HT-29 (cell line): ENCODE results near the gene TPH1. TPM values are rescaled to one million over a fixed set of nuclear protein-coding genes. Genes with fewer than 3 reads are reported as not detected.
A peak's percentile ranks its signal among the peaks of the same experiment; 100 is the strongest.
"Not testable (repeated sequence)": the region's sequence is repeated elsewhere in the genome, so short reads cannot be mapped to it uniquely, and the experiment has no call there.

Experiments
- DNase-seq: peaks from one replicate; pipeline ENCODE4 v3.0.0-alpha.2; 2015; ENCODE audit warnings: low spot score
- total RNA-seq: library from RNA; depleted of rRNA; stranded (reverse); fragments of >200 nt; shearing (Covaris generic); gene quantifications from 2 replicates; pipeline ENCODE4 v1.2.3, GENCODE V29; 2014; rRNA removed

Gene TPH1
- total RNA-seq, 1 experiment from 2014 or later: 0.10 TPM

DNA sequence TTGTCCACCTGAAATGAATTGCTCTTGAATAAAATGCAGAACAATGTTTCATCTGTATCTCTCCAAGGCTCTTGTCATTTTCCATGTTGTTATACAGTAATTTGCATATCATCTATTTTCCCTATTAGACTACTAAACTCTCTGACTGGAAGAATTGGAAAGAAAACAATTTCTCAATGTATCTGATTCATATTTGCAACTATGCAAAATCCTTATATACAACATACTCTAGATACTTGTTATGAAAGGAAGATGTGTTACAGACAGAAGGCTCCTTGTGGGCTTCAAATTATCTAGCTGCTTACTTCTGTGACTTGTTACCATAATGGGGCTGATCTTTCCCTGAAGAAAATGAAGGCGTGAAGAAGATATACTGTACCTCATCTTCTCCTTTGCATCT is 23.6 kb downstream of the TPH1 start:
- no peak for DNase-seq

GRCh38 chr11:18019650-18020049 is 26.4 kb downstream of the TPH1 start:
- DNase-seq: no peak

- no peak for DNase-seq
Measured at GRCh38 chr11:18016789-18017188, 29.3 kb downstream of the TPH1 start.

DNA sequence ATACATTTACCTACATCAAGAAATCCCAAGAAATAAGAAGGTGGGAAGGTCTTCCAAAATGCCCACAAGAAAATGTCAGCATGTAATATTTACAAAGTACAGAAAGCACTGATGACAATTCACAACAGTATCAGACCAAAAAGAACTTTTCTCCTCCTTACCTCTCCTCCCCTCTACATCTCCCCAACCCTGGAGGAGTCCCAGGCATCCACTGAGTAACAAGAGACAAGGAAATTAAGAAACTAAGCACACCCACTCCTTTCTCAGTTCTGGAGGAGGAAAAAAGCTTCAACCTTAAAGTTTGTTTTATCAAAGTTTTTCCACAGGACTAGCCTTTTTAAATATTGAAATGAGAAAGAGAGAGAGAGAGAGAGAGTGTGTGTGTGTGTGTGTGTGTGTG is 31.2 kb downstream of the TPH1 start:
- DNase-seq: no peak

GRCh38 chr11:18013790-18014507 is 32.1 kb downstream of the TPH1 start:
- no peak for DNase-seq

DNA sequence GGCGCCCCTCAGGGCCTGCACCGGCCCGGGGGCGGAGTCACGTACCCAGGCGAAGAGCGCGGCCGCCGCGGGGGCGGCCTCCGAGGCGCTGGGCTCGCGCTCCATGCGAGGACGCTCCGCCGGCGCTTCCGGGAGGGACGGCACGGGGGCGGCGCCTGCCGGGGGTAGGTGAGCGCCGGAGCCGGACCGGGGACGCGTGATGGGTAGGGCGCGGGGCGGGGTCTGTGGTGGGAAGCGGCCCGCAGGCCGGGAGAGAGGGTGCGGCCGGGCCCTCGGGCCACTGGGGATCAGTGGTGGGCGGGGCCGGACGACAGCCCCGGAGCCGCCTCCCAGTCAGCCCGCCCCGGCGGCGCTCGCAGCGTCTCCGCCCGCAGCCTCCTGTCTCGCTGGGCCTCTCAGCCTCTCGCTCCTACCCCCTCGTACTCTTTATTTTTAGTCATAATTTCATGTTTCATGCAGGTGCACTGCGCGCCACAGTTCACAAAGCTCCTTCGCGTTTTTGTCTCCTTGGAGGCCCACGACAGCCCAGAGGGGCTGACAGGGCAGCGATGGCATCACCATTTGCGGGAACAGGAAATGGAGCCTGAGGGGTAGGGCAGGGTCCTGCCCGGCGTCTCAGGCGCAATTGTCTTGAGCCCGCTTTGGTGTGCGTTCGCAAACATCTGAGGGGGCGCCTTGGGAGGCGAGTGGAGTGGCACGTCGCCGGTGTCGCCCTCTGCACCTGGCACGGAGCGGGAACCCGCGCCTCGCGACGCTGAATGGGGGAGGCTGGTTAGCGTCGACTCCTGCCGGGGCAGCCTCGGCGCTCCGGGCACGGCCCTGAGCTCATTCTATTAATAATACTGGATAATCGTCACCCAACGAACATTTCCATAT is 32.9 kb downstream of the TPH1 start, which contains the start of gene SERGEF:
Gene SERGEF (minus strand): TSS at position 142 of the 876 bp plus-strand sequence. CDS start 37 bp downstream, at position 105.
- DNase-seq: peak; percentile 95

GRCh38 chr11:18012122-18012905 is 33.8 kb downstream of the TPH1 start:
- DNase-seq: peak; percentile 39

GRCh38 chr11:18011633-18012032 is 34.4 kb downstream of the TPH1 start:
- no peak for DNase-seq

GRCh38 chr11:18010977-18011586 is 35.0 kb downstream of the TPH1 start:
- DNase-seq: no peak

DNA sequence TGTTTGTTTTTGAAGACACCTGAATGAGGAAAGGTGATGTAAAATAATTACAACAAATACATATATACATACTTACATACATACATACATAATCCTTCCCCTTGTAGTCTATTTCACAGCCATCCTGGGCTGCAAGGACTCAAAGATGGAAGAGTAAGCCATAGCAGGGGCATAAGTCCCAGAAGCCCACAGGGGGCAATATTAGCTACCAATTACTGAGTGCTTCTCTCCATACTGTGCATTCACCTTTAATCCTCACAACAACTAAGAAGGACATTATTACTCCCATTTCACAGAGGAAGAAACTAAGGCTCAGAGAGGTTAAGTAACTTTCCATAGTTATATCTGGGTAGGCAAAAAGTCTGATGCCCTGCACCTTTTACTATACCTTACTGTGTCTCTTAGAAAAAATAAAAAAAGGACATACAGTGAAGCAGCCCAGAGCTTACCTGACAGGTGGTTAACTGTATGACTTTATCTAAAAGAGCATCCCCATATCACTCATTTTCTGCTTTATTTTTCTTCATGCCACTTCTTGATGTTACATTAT is 35.9 kb downstream of the TPH1 start:
- peak; percentile 28 for DNase-seq

DNA sequence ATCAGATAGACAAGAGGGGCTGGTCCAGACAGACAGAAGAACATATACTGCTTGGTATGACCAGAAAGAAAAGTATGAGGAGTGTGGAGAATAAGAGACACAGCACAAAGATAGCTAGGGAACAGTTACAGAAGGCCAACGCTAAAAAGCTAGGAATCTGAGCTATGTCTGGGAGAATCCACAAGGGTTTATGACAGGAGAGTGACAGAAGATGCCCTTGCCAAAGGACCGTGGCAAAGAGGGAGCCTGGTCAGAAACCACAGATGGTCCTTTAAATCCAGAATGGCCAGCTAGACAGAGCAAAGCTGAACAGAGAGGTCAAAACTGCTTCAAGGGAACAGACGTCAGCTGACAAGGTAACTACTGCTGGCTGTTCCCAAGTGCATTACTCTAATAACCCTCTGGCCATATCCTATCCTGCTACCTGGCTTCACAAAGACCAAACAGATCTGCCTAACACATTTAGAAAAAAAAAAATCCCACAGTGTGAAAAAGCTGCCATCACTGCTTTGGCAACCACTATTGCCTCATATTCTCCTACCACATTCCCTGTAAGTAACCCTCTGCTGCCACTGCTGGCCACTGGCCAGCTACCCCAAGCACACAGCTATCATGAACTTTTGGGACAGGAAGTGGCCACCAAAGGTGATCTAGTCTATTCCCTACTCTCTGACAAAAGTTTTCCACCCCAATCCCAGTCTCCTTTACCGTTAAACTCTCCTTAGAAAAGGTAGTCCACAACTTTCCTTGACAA is 40.5 kb downstream of the TPH1 start:
- DNase-seq: no peak

DNA sequence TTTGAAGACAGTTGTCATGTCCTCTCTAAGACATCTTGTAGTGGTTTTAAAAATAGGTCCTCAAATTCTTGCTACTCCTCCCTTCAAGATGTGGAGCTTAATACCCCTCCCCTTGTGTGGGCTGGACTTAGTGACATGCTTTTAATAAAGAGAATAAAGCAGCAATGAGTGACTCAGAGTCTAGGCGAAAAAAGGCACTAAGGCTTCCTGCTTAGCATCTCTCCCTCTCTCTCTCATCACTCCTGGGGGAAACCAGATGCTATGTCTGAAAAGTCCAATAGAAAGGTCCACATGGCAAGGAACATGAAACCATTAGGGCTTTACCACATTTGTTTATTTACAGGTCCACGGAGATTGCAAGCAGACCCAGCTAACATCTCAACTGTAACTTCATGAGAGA is 44.9 kb downstream of the TPH1 start:
- DNase-seq: no peak

GRCh38 chr11:18000760-18001159 is 45.3 kb downstream of the TPH1 start:
- DNase-seq: no peak

DNA sequence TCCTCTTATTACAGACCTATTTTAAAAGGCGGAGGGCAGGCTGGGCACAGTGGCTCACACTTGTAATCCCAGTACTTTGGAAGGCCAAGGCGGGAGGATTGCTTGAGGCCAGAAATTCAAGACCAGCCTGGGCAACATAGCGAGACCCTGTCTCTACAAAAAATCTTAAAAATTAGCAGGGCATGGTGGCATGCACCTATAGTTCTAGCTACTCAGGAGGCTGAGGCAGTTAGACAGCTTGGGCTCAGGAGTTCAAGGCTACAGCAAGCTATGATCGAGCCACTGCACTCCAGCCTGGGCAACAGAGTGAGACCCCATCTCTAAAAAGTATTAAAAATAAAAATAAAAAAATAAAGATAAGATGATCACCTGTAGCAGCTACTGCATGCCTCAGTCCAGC is 45.9 kb downstream of the TPH1 start:
- not testable (repeated sequence) for DNase-seq

Other genes starting within 250 kb of the TPH1 start
- gene SERGEF, start 33.2 kb downstream of the TPH1 start, total RNA-seq: 26.0 and 30.9 TPM in 2 replicates
- gene SAAL1, start 59.8 kb upstream of the TPH1 start, total RNA-seq: 16.5 and 24.0 TPM in 2 replicates
- not detected in 2 replicates for gene MRGPRX3, start 86.3 kb upstream of the TPH1 start, total RNA-seq
- gene MRGPRX4, start 126.6 kb upstream of the TPH1 start, total RNA-seq: not detected in 2 replicates
- not detected in 2 replicates for gene SAA4, start 190.5 kb upstream of the TPH1 start, total RNA-seq
- not detected in 2 replicates for gene SAA2, start 202.4 kb upstream of the TPH1 start, total RNA-seq
- not detected in 2 replicates for gene SAA1, start 220.0 kb upstream of the TPH1 start, total RNA-seq